ENCODE data around the gene RAD51B. TPM values are rescaled to one million over a fixed set of nuclear protein-coding genes. Genes with fewer than 3 reads are reported as not detected.
"Not testable (repeated sequence)": the region's sequence is repeated elsewhere in the genome, so short reads cannot be mapped to it uniquely, and the experiment has no call there.

RAD51B gene
- total and polyA plus RNA-seq, 8 donors, result 1.8 to 30.7 (median 15.3) TPM

GRCh38 chr14:67967206-67967605 lies 147.6 kb downstream of the RAD51B start:
- intact Hi-C loops (cut with DNase I; ENCODE audit: low total_unique reads), result no loop called here
- 83 to 100% (median 94%) methylated on average over 1 of the region's 1 CpG for WGBS, 5 donors
- DNase-seq, result no peak
- TF ChIP-seq POLR2A (IDR thresholded peaks at IDR 0.05) (no peak), POLR2AphosphoS5 (IDR thresholded peaks at IDR 0.05) (no peak), EP300 (IDR thresholded peaks at IDR 0.05) (no peak), CTCF (IDR thresholded peaks at IDR 0.05) (no peak)
- peak overlapping the region in 2 of 5 donors; percentile 75 to 85 for H3K27ac ChIP-seq
- no peaks in the 10 kb centered on the region for H3K36me3 ChIP-seq
- H3K27me3 ChIP-seq, result no peaks in the 10 kb centered on the region
- H3K9me3 ChIP-seq, result no peaks in the 10 kb centered on the region
- peaks cover 24 to 64% (median 45%) of the 10 kb centered on the region in 4 donors for H3K4me1 ChIP-seq
- H3K4me3 ChIP-seq, result no peak overlapping the region

GRCh38 chr14:67967970-67968369 lies 148.4 kb downstream of the RAD51B start:
- H3K27me3 ChIP-seq; H3K36me3 ChIP-seq; H3K9me3 ChIP-seq; DNase-seq; intact Hi-C loops (cut with DNase I; ENCODE audit: low total_unique reads); H3K4me3 ChIP-seq: not testable (repeated sequence)
- 83 to 97% (median 93%) methylated on average over 2 of the region's 2 CpGs for WGBS, 5 donors
- Histone ChIP-seq H3K27ac (peak overlapping the region in 1 of 5 donors; percentile 1), H3K4me1 (peaks cover 23 to 65% (median 44%) of the 10 kb centered on the region in 4 donors)

- Histone ChIP-seq H3K27ac (peak overlapping the region in 1 of 5 donors; percentile 55), H3K27me3 (no peaks in the 10 kb centered on the region), H3K36me3 (no peaks in the 10 kb centered on the region), H3K4me3 (no peak overlapping the region), H3K9me3 (no peaks in the 10 kb centered on the region), H3K4me1 (peaks cover 12 to 47% (median 30%) of the 10 kb centered on the region in 4 donors)
- DNase-seq, result no peak
- intact Hi-C loops (cut with DNase I; ENCODE audit: low total_unique reads), result no loop called here
- TF ChIP-seq CTCF (IDR thresholded peaks at IDR 0.05) (no peak), POLR2AphosphoS5 (IDR thresholded peaks at IDR 0.05) (no peak), POLR2A (IDR thresholded peaks at IDR 0.05) (no peak), EP300 (IDR thresholded peaks at IDR 0.05) (no peak)
- WGBS, 5 donors, result 68 to 81% (median 74%) methylated on average over 4 of the region's 4 CpGs
Observed at GRCh38 chr14:67970923-67971322, 151.3 kb downstream of the RAD51B start.

GRCh38 chr14:67971627-67972625 lies 152.3 kb downstream of the RAD51B start:
- intact Hi-C loops (cut with DNase I; ENCODE audit: low total_unique reads), result no loop called here
- no peak for TF ChIP-seq EP300 (IDR thresholded peaks at IDR 0.05)
- no peak for TF ChIP-seq POLR2AphosphoS5 (IDR thresholded peaks at IDR 0.05)
- TF ChIP-seq CTCF (IDR thresholded peaks at IDR 0.05), result no peak
- TF ChIP-seq POLR2A (IDR thresholded peaks at IDR 0.05), result no peak

More at GRCh38 chr14:67971627-67972625, 152.3 kb downstream of the RAD51B start:
- Histone ChIP-seq H3K27me3 (no peaks in the 10 kb centered on the region), H3K36me3 (no peaks in the 10 kb centered on the region), H3K4me3 (no peak overlapping the region), H3K27ac (peak overlapping the region in 3 of 5 donors; percentile 5 to 55 (median 15)), H3K9me3 (no peaks in the 10 kb centered on the region), H3K4me1 (peaks cover 12 to 41% (median 27%) of the 10 kb centered on the region in 4 donors)
- 33 to 53% (median 42%) methylated on average over 4 of the region's 4 CpGs for WGBS, 5 donors
- no peak for DNase-seq
